Heart left ventricle (tissue), 16 donors: ENCODE results near the gene CD4. TPM values are rescaled to one million over a fixed set of nuclear protein-coding genes. Genes with fewer than 3 reads are reported as not detected.
A peak's percentile ranks its signal among the peaks of the same experiment; 100 is the strongest.

Experiments used
- ATAC-seq, 4 donors: fragments of 200-7000 bp; cut with Tn5 transposase; one replicate each; pipeline ENCODE4 v1.9.1; 2020 to 2022; ENCODE audit warnings: moderate library complexity in 4 of 4, mild to moderate bottlenecking in 3 of 4, moderate number of reproducible peaks in 1 of 4
- DNase-seq, 5 donors: peaks; one replicate each; pipeline ENCODE4 v3.0.0-alpha.2; 2020
- H3K27ac ChIP-seq, 12 donors: fragments of 200-600 bp; sonication (generic) in 4 of 12; one replicate each; pipeline versions ENCODE4 v1.5.0 to v1.8.0; 2016 to 2022; ENCODE audit warnings: mild to moderate bottlenecking in 2 of 12
- H3K27me3 ChIP-seq, 9 donors: fragments of 200-600 bp; sonication (generic) in 2 of 9; one replicate each; pipeline versions ENCODE4 v1.5.1 to v1.8.0; 2016 to 2022; ENCODE audit warnings: mild to moderate bottlenecking in 3 of 9
- H3K36me3 ChIP-seq, 9 donors: fragments of 200-600 bp; sonication (generic) in 2 of 9; one replicate each; pipeline versions ENCODE4 v1.5.0 to v1.8.0; 2018 to 2022; ENCODE audit warnings: mild to moderate bottlenecking in 2 of 9
- H3K4me1 ChIP-seq, 12 donors: fragments of 200-600 bp; sonication (generic) in 4 of 12; one replicate each; pipeline versions ENCODE4 v1.5.0 to v1.8.0; 2016 to 2022; ENCODE audit warnings: mild to moderate bottlenecking in 3 of 12
- H3K4me3 ChIP-seq, 12 donors: fragments of 200-600 bp; sonication (generic) in 4 of 12; one replicate each; pipeline versions ENCODE4 v1.5.0 to v1.8.0; 2017 to 2022; ENCODE audit warnings: mild to moderate bottlenecking in 9 of 12, moderate library complexity in 4 of 12
- H3K9me3 ChIP-seq, 12 donors: fragments of 200-600 bp; sonication (generic) in 4 of 12; one replicate each; pipeline versions ENCODE4 v1.5.0 to v1.8.0; 2016 to 2022; ENCODE audit warnings: mild to moderate bottlenecking in 1 of 12
- CTCF ChIP-seq, 12 donors: fragments of 200-600 bp; sonication (generic) in 4 of 12; IDR thresholded peaks; one replicate each; pipeline versions ENCODE4 v1.5.0 to v1.8.0; 2018 to 2022; ENCODE audit warnings: antibody characterized with exemption in 12 of 12, mild to moderate bottlenecking in 5 of 12
- POLR2A ChIP-seq, 2 donors: fragments of 450-650 bp; IDR thresholded peaks; one replicate each; pipeline ENCODE4 v1.6.1; 2017; ENCODE audit warnings: antibody characterized with exemption in 2 of 2, mild to moderate bottlenecking in 2 of 2, moderate library complexity in 2 of 2
- WGBS, 4 donors: extraction: QIAGEN DNeasy Blood & Tissue Kit in 2 of 4; methylation state at CpG; one replicate each; pipeline versions ENCODE4 v1.1.5 to v1.1.7; 2013 to 2018; 5-methylcytosine and 5-hydroxymethylcytosine counted together
- intact Hi-C, 10 donors: fragments of 100-400 bp; cut with DNase I; formaldehyde crosslinking; loops; one replicate each; pipeline versions ENCODE4 v1.11.1 to v1.14.2; 2022
- polyA plus RNA-seq, 2 donors: library from polyadenylated mRNA; stranded (reverse); fragments of 200-250 nt; gene quantifications; one replicate each; pipeline ENCODE4 v1.2.3, GENCODE V29; 2013
- total RNA-seq, 9 donors: library from RNA; depleted of rRNA in 2 of 9; stranded (reverse); fragments of >200 nt in 2 of 9; fragmentation: NEBNext Ultra II Directional in 3 of 9; extraction: Animal tissue kit (Norgen Biotek cat#: 25700) in 3 of 9; gene quantifications; one replicate each; pipeline versions ENCODE4 v1.1.0 to v1.2.4, GENCODE V29; 2016 to 2023
- donor health status: ischemic (EF 13 %, LVEDD 7.1; RV severe dilation, severe dysfunction).
- donor health status: healthy with polysubstance abuse.
- donor health status: DM: no; HTN: yes; CAD: no.
- donor health status: DM: no; HTN: no; CAD: no.
- donor health status: ischemic (EF 25% LVEDD 6.9; RV normal size, moderate dysfunction).
- donor health status: ischemic (EF 25% LVEDD 5.7; RV mildly dilated, moderate dysfunction).
- donor health status: healthy.
- donor health status: DM: yes; HTN: yes; CAD: no.
- donor health status: ischemic (EF 35%, LVEDD 5.7; RV mildly dilated, moderate dysfunction).
- donor health status: nonischemic (EF 11% LVEDD 7.7; RV severe dilation, severe dysfunction).
- donor health status: DM: yes; HTN: yes; CAD: no.
- donor health status: PGD.
- donor health status: ischemic (EF 29% LVEDD 5.4; RV normal size, mild dysfunction).
- donor health status: nonischemic (EF 23%, LVEDD 6.1; RV moderate dilation, normal function).

Gene CD4
- total and polyA plus RNA-seq, 11 donors, result 1.1 to 71.9 (median 4.6) TPM

GRCh38 chr12:6758506-6759095, 30.7 kb upstream of the CD4 start:
- intact Hi-C loops, result no loop called here
- H3K27ac ChIP-seq, result no peak overlapping the region
- no peaks in the 10 kb centered on the region for H3K36me3 ChIP-seq
- TF ChIP-seq CTCF (IDR thresholded peaks at IDR 0.05) (no peak), POLR2A (IDR thresholded peaks at IDR 0.05) (no peak)
- whole genome bisulfite sequencing, 4 donors, result 87 to 91% (median 90%) methylated on average over 9 of the region's 9 CpGs
- no peaks in the 10 kb centered on the region for H3K27me3 ChIP-seq
- ATAC-seq (no peak), DNase-seq (no peak)
- H3K4me1 ChIP-seq, result peaks cover 0 to 33% (median 9%) of the 10 kb centered on the region in 12 donors
- no peaks in the 10 kb centered on the region for H3K9me3 ChIP-seq
- no peak overlapping the region for H3K4me3 ChIP-seq

- Histone ChIP-seq H3K36me3 (no peaks in the 10 kb centered on the region), H3K4me3 (no peak overlapping the region), H3K4me1 (peaks cover 0 to 34% (median 14%) of the 10 kb centered on the region in 12 donors), H3K9me3 (no peaks in the 10 kb centered on the region), H3K27ac (no peak overlapping the region), H3K27me3 (no peaks in the 10 kb centered on the region)
- ATAC-seq (no peak), DNase-seq (no peak)
- 86 to 92% (median 89%) methylated on average over 5 of the region's 5 CpGs for WGBS, 4 donors
- intact Hi-C loops, result no loop called here
- TF ChIP-seq POLR2A (IDR thresholded peaks at IDR 0.05) (no peak), CTCF (IDR thresholded peaks at IDR 0.05) (no peak)
Observed at GRCh38 chr12:6759741-6760140, 29.6 kb upstream of the CD4 start.

GRCh38 chr12:6763380-6763779, 25.9 kb upstream of the CD4 start:
- intact Hi-C loops, result no loop called here
- DNase-seq, result no peak
- Histone ChIP-seq H3K9me3 (no peaks in the 10 kb centered on the region), H3K4me1 (peaks cover 4 to 44% (median 34%) of the 10 kb centered on the region in 12 donors), H3K4me3 (peak overlapping the region in 5 of 12 donors; percentile 22 to 100 (median 93)), H3K27me3 (peaks cover 0 to 4% (median 0%) of the 10 kb centered on the region in 9 donors), H3K36me3 (no peaks in the 10 kb centered on the region), H3K27ac (peak overlapping the region; percentile 80 to 99 (median 94))
- 68 to 79% (median 70%) methylated on average over 4 of the region's 4 CpGs for WGBS, 4 donors
- no peak for ATAC-seq
- TF ChIP-seq CTCF (IDR thresholded peaks at IDR 0.05), result no peak
- TF ChIP-seq POLR2A (IDR thresholded peaks at IDR 0.05), result no peak

- intact Hi-C loops, result loop anchor here in 2 of 10 donors (1.0 kb wide), 1 partner anchor 11 kb away; the partner anchor contains the start of gene MLF2 (in 2 of the 2)
- 1 to 3% (median 2%) methylated on average over 14 to 16 of the region's 16 CpGs for WGBS, 4 donors
Observed at GRCh38 chr12:6764011-6764828, 25.1 kb upstream of the CD4 start.

More at GRCh38 chr12:6764011-6764828, 25.1 kb upstream of the CD4 start:
- H3K9me3 ChIP-seq, result no peaks in the 10 kb centered on the region
- H3K4me3 ChIP-seq, result peak overlapping the region in 11 of 12 donors; percentile 7 to 100 (median 41)
- DNase-seq (peak; percentile 94 to 97 (median 95)), ATAC-seq (peak; percentile 86 to 91 (median 88))
- TF ChIP-seq POLR2A (IDR thresholded peaks at IDR 0.05) (peak in 1 of 2 donors; percentile 42), CTCF (IDR thresholded peaks at IDR 0.05) (no peak)
- H3K4me1 ChIP-seq, result peaks cover 4 to 53% (median 39%) of the 10 kb centered on the region in 12 donors
- H3K27me3 ChIP-seq, result peaks cover 0 to 4% (median 0%) of the 10 kb centered on the region in 9 donors
- peaks cover 0 to 1% (median 0%) of the 10 kb centered on the region in 9 donors for H3K36me3 ChIP-seq
- peak overlapping the region; percentile 80 to 99 (median 94) for H3K27ac ChIP-seq
